Hippocampal formation (tissue), 2 donors: ENCODE measurements around the gene HOXB5.

Experiments
- DNase-seq, 2 donors: peaks; one replicate each; lab custom pipeline; 2025; lab: John Stamatoyannopoulos, UW

HOXB5 gene

GRCh38 chr17:48615963-48616716 is 22.6 kb upstream of the HOXB5 start:
- no peak for DNase-seq

- no peak for DNase-seq
Observed at GRCh38 chr17:48615047-48615962, 21.7 kb upstream of the HOXB5 start, which contains the start of gene HOXB8. HOXB8 (minus strand) TSS chr17:48615292; CDS start chr17:48614704, 588 bp downstream.

- no peak for DNase-seq
Observed at GRCh38 chr17:48613862-48614694, 20.5 kb upstream of the HOXB5 start.

GRCh38 chr17:48612854-48613691 is 19.5 kb upstream of the HOXB5 start:
- no peak for DNase-seq

GRCh38 chr17:48612456-48612853 is 18.9 kb upstream of the HOXB5 start:
- DNase-seq: no peak

- DNase-seq: no peak
Observed at GRCh38 chr17:48611681-48612455, 18.3 kb upstream of the HOXB5 start.

GRCh38 chr17:48611213-48611612 is 17.6 kb upstream of the HOXB5 start:
- no peak for DNase-seq

GRCh38 chr17:48610282-48611211 is 17.0 kb upstream of the HOXB5 start, which contains the start of gene HOXB7:
HOXB7 (minus strand) TSS chr17:48611017; CDS start chr17:48610918, 99 bp downstream.
- no peak for DNase-seq

GRCh38 chr17:48609759-48610281 is 16.2 kb upstream of the HOXB5 start:
- no peak for DNase-seq

GRCh38 chr17:48609033-48609432 is 15.5 kb upstream of the HOXB5 start:
- no peak for DNase-seq

- DNase-seq: no peak
Observed at GRCh38 chr17:48608494-48608834, 14.9 kb upstream of the HOXB5 start.

GRCh38 chr17:48606892-48607614 is 13.5 kb upstream of the HOXB5 start:
- DNase-seq: no peak

GRCh38 chr17:48605991-48606891 is 12.7 kb upstream of the HOXB5 start:
- DNase-seq: no peak

GRCh38 chr17:48605409-48605919 is 11.9 kb upstream of the HOXB5 start:
- DNase-seq: no peak

- no peak for DNase-seq
Observed at GRCh38 chr17:48604770-48605329, 11.3 kb upstream of the HOXB5 start, which contains the start of gene HOXB6. HOXB6 (minus strand) TSS chr17:48604986; CDS start chr17:48598150, 6,836 bp downstream.

- no peak for DNase-seq
Observed at GRCh38 chr17:48603959-48604769, 10.6 kb upstream of the HOXB5 start.
